ENCODE data around the gene SNPH. TPM values are rescaled to one million over a fixed set of nuclear protein-coding genes. Genes with fewer than 3 reads are reported as not detected.
A peak's percentile ranks its signal among the peaks of the same experiment; 100 is the strongest.

Gene SNPH
- total and polyA plus RNA-seq, 2 of the 8 experiments (the other 6 are each of a cell fraction or from before 2014, with no cell fraction given) = 0.98 to 4.9 TPM

DNA sequence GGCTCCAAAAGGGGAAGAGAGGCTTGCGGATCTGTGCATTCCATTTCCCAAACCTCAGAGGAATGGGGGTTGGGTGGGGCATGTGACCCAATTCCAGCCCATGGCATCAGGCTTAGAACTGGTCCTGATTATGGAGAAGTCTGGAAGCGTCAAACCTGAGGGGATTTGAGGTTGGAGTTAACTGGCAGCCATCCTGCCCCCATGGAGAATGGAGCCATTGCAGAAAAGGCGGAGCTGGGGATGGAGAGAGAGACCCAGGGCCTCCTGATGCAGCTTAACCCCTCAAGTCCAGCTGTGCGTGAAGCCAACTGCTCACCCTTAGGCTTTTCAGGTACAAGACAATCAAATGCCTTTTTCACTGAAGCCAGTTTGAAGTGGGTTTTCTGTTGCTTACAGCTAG is 72.7 kb downstream of the SNPH start:
- Histone ChIP-seq H4K91ac (replicated peaks; ENCODE audit: insufficient read length, low read length) (no peak overlapping the region), H2BK15ac (ENCODE audit: low read length) (no peak overlapping the region), H4K20me1 (replicated peaks in 1 of 2; ENCODE audit: control insufficient read depth in 1 of 2, insufficient read depth in 2 of 2, low read length in 2 of 2) (peaks cover 7 to 22% of the 10 kb centered on the region in 2 experiments), H3K9ac (replicated peaks in 1 of 4; ENCODE audit: extremely low read depth in 1 of 4, low read depth in 3 of 4, low read length in 3 of 4) (no peak overlapping the region), H3K18ac (ENCODE audit: extremely low read depth, low read length) (no peak overlapping the region), H2BK5ac (ENCODE audit: low read depth, low read length) (no peak overlapping the region), H3K79me1 (ENCODE audit: low read depth, low read length) (no peaks in the 10 kb centered on the region), H3K23me2 (ENCODE audit: low read depth, low read length) (no peaks in the 10 kb centered on the region), H3K27me3 (replicated peaks in 1 of 4; ENCODE audit: control insufficient read depth in 3 of 4, extremely low read depth in 1 of 4, insufficient read depth in 3 of 4, low read length in 3 of 4) (no peaks in the 10 kb centered on the region), H4K8ac (ENCODE audit: extremely low read depth, insufficient read depth, low read length) (no peak overlapping the region), H3K79me2 (ENCODE audit: control insufficient read depth in 1 of 2, insufficient read depth in 2 of 2, low read length in 2 of 2) (no peaks in the 10 kb centered on the region), H3K4me3 (ENCODE audit: extremely low read depth in 1 of 4, insufficient read depth in 2 of 4, low read depth in 3 of 4, low read length in 4 of 4) (no peak overlapping the region), H3K36me3 (ENCODE audit: control insufficient read depth in 2 of 4, insufficient read depth in 4 of 4, low read length in 3 of 4) (no peaks in the 10 kb centered on the region), H3K23ac (ENCODE audit: insufficient read length) (no peak overlapping the region), H2BK20ac (ENCODE audit: low read length) (no peak overlapping the region), H3K4ac (replicated peaks; ENCODE audit: insufficient read length, low read depth, low read length) (no peak overlapping the region), H3K4me2 (ENCODE audit: insufficient read depth in 1 of 2, low read depth in 2 of 2, low read length in 2 of 2) (no peak overlapping the region), H2AK5ac (ENCODE audit: low read depth, low read length) (no peak overlapping the region), H3K14ac (ENCODE audit: insufficient read length) (no peak overlapping the region), H2AFZ (ENCODE audit: low read length) (no peak overlapping the region), H3K9me3 (ENCODE audit: insufficient read depth in 2 of 2, low read depth in 1 of 2, low read length in 1 of 2) (no peaks in the 10 kb centered on the region), H3K27ac (ENCODE audit: low read depth, low read length) (no peak overlapping the region), H2BK120ac (replicated peaks; ENCODE audit: low read depth, low read length) (no peak overlapping the region), H2BK12ac (ENCODE audit: low read depth, low read length) (no peak overlapping the region), H4K5ac (ENCODE audit: insufficient read length, low read depth, low read length) (no peak overlapping the region), H3K56ac (replicated peaks; ENCODE audit: insufficient read length, low read depth, low read length) (no peak overlapping the region), H3K4me1 (replicated peaks in 1 of 4; ENCODE audit: control insufficient read depth in 3 of 4, insufficient read depth in 4 of 4, low read length in 3 of 4) (peaks cover 0 to 2% (median 0%) of the 10 kb centered on the region in 4 experiments; a peak in 3 of 7 replicates)
- DNase-seq (ENCODE audit: low read depth in 1 of 2, low spot score in 2 of 2) (peak in 1 of 2 experiments; percentile 39), FAIRE-seq (no peak)
- CTCF ChIA-PET (ENCODE audit: partially characterized antibody) = no interaction called here
- POLR2A ChIA-PET (ENCODE audit: partially characterized antibody) = interaction anchor here (1.4 to 3.2 kb wide), 2 partner anchors 8 to 10 kb away, joined by 3 to 27 read pairs; partner anchors contain the start of gene SDCBP2
- WGBS, 2 experiments (ENCODE audit: extremely low coverage in 1 of 2, insufficient coverage in 1 of 2, insufficient read length in 1 of 2, insufficient replicate concordance in 2 of 2, low coverage in 1 of 2, low lambda C conversion rate in 2 of 2, missing lambda C conversion rate in 1 of 2) = 89% methylated on average over 4 of the region's 4 CpGs; no CpG with 5 or more reads in 1 of the 2 experiments
- TF ChIP-seq, protein P1, sequence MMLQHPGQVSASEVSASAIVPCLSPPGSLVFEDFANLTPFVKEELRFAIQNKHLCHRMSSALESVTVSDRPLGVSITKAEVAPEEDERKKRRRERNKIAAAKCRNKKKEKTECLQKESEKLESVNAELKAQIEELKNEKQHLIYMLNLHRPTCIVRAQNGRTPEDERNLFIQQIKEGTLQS (IDR thresholded peaks at IDR 0.05; ENCODE audit: insufficient read depth, low read depth, low read length) = no peak
- TF ChIP-seq POU5F1 (IDR thresholded peaks at IDR 0.05; ENCODE audit: low read depth, low read length) (no peak), POLR2A (IDR thresholded peaks at IDR 0.05; ENCODE audit: control extremely low read depth in 1 of 2, low read depth in 2 of 2, low read length in 2 of 2) (no peak), HDAC6 (IDR thresholded peaks at IDR 0.05; ENCODE audit: low read depth, low read length) (no peak), CTBP2 (IDR thresholded peaks at IDR 0.05; ENCODE audit: borderline replicate concordance, insufficient read depth, insufficient read length, low read length) (no peak), SIRT6 (IDR thresholded peaks at IDR 0.05; ENCODE audit: low read length) (no peak), SP1 (IDR thresholded peaks at IDR 0.05; ENCODE audit: low read depth, low read length) (no peak), ASH2L (IDR thresholded peaks at IDR 0.05; ENCODE audit: low read length) (no peak), SIN3A (conservative IDR thresholded peaks at IDR 0.05 in 1 of 2, IDR thresholded peaks at IDR 0.05 in 1 of 2; ENCODE audit: low read depth in 1 of 2, low read length in 2 of 2) (no peak), GTF2F1 (IDR thresholded peaks at IDR 0.05; ENCODE audit: borderline replicate concordance, low read depth, low read length) (no peak), SAP30 (IDR thresholded peaks at IDR 0.05; ENCODE audit: insufficient read depth, insufficient replicate concordance, low read length) (no peak), TBP (IDR thresholded peaks at IDR 0.05; ENCODE audit: low read depth, low read length) (no peak), GABPA (IDR thresholded peaks at IDR 0.05; ENCODE audit: borderline replicate concordance, insufficient read depth, low read length) (no peak)
- TF ChIP-seq, protein P2, sequence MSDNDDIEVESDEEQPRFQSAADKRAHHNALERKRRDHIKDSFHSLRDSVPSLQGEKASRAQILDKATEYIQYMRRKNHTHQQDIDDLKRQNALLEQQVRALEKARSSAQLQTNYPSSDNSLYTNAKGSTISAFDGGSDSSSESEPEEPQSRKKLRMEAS (IDR thresholded peaks at IDR 0.05) = no peak

Measured in H1 (cell line).